Liver (tissue), 3 donors: ENCODE data around the gene PSMG4.

Experiments used
- ATF3 ChIP-seq: IDR thresholded peaks from 2 replicates; pipeline ENCODE4 v1.6.1; 2016; ENCODE audit warnings: antibody characterized with exemption
- CTCF ChIP-seq: fragments of 150-350 bp; IDR thresholded peaks from 2 replicates; pipeline ENCODE4 v1.5.1; 2017; ENCODE audit warnings: improper control_type of control experiment, low read depth, low read length; ENCODE audit not compliant: missing input control
- GABPA ChIP-seq, 2 donors: IDR thresholded peaks in 1 of 2; conservative IDR thresholded peaks in 1 of 2; 2 replicates each; pipeline ENCODE4 v1.6.1; 2016; ENCODE audit warnings: antibody characterized with exemption in 2 of 2, mild to moderate bottlenecking in 1 of 2, moderate library complexity in 1 of 2
- JUND ChIP-seq, 2 donors: IDR thresholded peaks; 2 replicates each; pipeline ENCODE4 v1.6.1; 2016; ENCODE audit warnings: antibody characterized with exemption in 2 of 2
- RAD21 ChIP-seq, 2 donors: IDR thresholded peaks; 2 replicates each; pipeline ENCODE4 v1.6.1; 2016; ENCODE audit warnings: antibody characterized with exemption in 2 of 2, mild to moderate bottlenecking in 2 of 2
- SP1 ChIP-seq: IDR thresholded peaks from 2 replicates; pipeline ENCODE4 v1.6.1; 2018; ENCODE audit warnings: antibody characterized with exemption, mild to moderate bottlenecking
- TAF1 ChIP-seq: conservative IDR thresholded peaks from 2 replicates; pipeline ENCODE4 v1.6.1; 2016; ENCODE audit warnings: antibody characterized with exemption, mild to moderate bottlenecking
- YY1 ChIP-seq: IDR thresholded peaks from 2 replicates; pipeline ENCODE4 v1.6.1; 2016; ENCODE audit warnings: antibody characterized with exemption, mild to moderate bottlenecking
- TF ChIP-seq, protein P1 (sequence below): IDR thresholded peaks from 2 replicates; pipeline ENCODE4 v1.6.1; 2016; ENCODE audit warnings: antibody characterized with exemption
- donor health status: healthy.
- donor health status: healthy.

- no peak for TF ChIP-seq CTCF
- no peak for TF ChIP-seq TAF1
- no peak for TF ChIP-seq ATF3
- TF ChIP-seq SP1 = no peak
- TF ChIP-seq, protein P1, sequence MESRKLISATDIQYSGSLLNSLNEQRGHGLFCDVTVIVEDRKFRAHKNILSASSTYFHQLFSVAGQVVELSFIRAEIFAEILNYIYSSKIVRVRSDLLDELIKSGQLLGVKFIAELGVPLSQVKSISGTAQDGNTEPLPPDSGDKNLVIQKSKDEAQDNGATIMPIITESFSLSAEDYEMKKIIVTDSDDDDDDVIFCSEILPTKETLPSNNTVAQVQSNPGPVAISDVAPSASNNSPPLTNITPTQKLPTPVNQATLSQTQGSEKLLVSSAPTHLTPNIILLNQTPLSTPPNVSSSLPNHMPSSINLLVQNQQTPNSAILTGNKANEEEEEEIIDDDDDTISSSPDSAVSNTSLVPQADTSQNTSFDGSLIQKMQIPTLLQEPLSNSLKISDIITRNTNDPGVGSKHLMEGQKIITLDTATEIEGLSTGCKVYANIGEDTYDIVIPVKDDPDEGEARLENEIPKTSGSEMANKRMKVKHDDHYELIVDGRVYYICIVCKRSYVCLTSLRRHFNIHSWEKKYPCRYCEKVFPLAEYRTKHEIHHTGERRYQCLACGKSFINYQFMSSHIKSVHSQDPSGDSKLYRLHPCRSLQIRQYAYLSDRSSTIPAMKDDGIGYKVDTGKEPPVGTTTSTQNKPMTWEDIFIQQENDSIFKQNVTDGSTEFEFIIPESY = no peak
- no peak for TF ChIP-seq RAD21 (IDR thresholded peaks at IDR 0.05)
- no peak for TF ChIP-seq JUND (IDR thresholded peaks at IDR 0.05)
- TF ChIP-seq YY1 = no peak
- no peak for TF ChIP-seq GABPA (IDR thresholded peaks at IDR 0.05 in 1 of 2, conservative IDR thresholded peaks at IDR 0.05 in 1 of 2)
Observed at GRCh38 chr6:3218266-3218665, 40.5 kb upstream of the PSMG4 start.
